Neural crest cell (in vitro differentiated cells): Measurements from ENCODE around the gene ARIH2. TPM values are rescaled to one million over a fixed set of nuclear protein-coding genes. Genes with fewer than 3 reads are reported as not detected.

Experiments used
- DNase-seq: peaks from one replicate; pipeline ENCODE4 v3.0.0; 2021; ENCODE audit warnings: low read depth, mixed read lengths, low spot score
- H3K27ac Mint-ChIP-seq: one replicate; pipeline ENCODE4 v1.8.0; 2021; ENCODE audit warnings: mild to moderate bottlenecking, mixed read lengths; ENCODE audit not compliant: unreplicated experiment
- H3K27me3 Mint-ChIP-seq: 2 replicates; pipeline ENCODE4 v1.8.0; 2021; ENCODE audit warnings: low read depth, mild to moderate bottlenecking, mixed read lengths
- H3K36me3 Mint-ChIP-seq: 2 replicates; pipeline ENCODE4 v1.8.0; 2021; ENCODE audit warnings: low read depth, mild to moderate bottlenecking, mixed read lengths
- H3K4me1 Mint-ChIP-seq: 2 replicates; pipeline ENCODE4 v1.8.0; 2021; ENCODE audit warnings: mixed read lengths
- H3K4me3 Mint-ChIP-seq: one replicate; pipeline ENCODE4 v1.8.0; 2021; ENCODE audit warnings: mild to moderate bottlenecking, mixed read lengths
- H3K9me3 Mint-ChIP-seq: 2 replicates; pipeline ENCODE4 v1.8.0; 2021; ENCODE audit warnings: mixed read lengths
- CTCF ChIP-seq: fragments of 200-600 bp; sonication (generic); conservative IDR thresholded peaks from 2 replicates; pipeline ENCODE4 v1.5.0; 2021; ENCODE audit warnings: antibody characterized with exemption, mild to moderate bottlenecking
- total RNA-seq: library from RNA; stranded (reverse); gene quantifications from 2 replicates; pipeline ENCODE4 v1.2.1, GENCODE V29; 2021

The ARIH2 gene
- total RNA-seq, 1 donor from 2014 or later = 91.7 TPM

- no peak for DNase-seq
- Mint-ChIP-seq H3K27ac (no peak overlapping the region), H3K27me3 (peaks cover 7% of the 10 kb centered on the region), H3K4me1 (peaks cover 34% of the 10 kb centered on the region), H3K4me3 (peak overlapping the region; percentile 96), H3K36me3 (peaks cover 32% of the 10 kb centered on the region), H3K9me3 (no peaks in the 10 kb centered on the region)
- TF ChIP-seq CTCF = no peak
Measured at GRCh38 chr3:49027634-49028033, 109.0 kb downstream of the ARIH2 start.

GRCh38 chr3:49028298-49028672 is 109.6 kb downstream of the ARIH2 start:
- H3K27ac Mint-ChIP-seq = peak overlapping the region; percentile 97
- H3K4me3 Mint-ChIP-seq = peak overlapping the region; percentile 96
- H3K9me3 Mint-ChIP-seq = no peaks in the 10 kb centered on the region
- H3K36me3 Mint-ChIP-seq = peaks cover 32% of the 10 kb centered on the region
- peaks cover 27% of the 10 kb centered on the region for H3K4me1 Mint-ChIP-seq
- no peak for DNase-seq
- TF ChIP-seq CTCF = no peak
- peaks cover 7% of the 10 kb centered on the region for H3K27me3 Mint-ChIP-seq

GRCh38 chr3:49028673-49029562 is 110.3 kb downstream of the ARIH2 start, which contains the start of gene IMPDH2:
Gene IMPDH2, minus strand, starts transcription at chr3:49029398. Its CDS starts 48 bp downstream, at chr3:49029350.
- Mint-ChIP-seq H3K4me1 (peaks cover 26% of the 10 kb centered on the region), H3K9me3 (no peaks in the 10 kb centered on the region), H3K27ac (peak within 1 kb of the TSS; percentile 97), H3K36me3 (peaks cover 32% of the 10 kb centered on the region), H3K27me3 (peaks cover 7% of the 10 kb centered on the region), H3K4me3 (peak within 1 kb of the TSS; percentile 96)
- TF ChIP-seq CTCF = no peak
- peak; percentile 83 for DNase-seq

- Mint-ChIP-seq H3K4me1 (peaks cover 26% of the 10 kb centered on the region), H3K9me3 (no peaks in the 10 kb centered on the region), H3K27me3 (peaks cover 7% of the 10 kb centered on the region), H3K27ac (peak overlapping the region; percentile 97), H3K36me3 (peaks cover 30% of the 10 kb centered on the region), H3K4me3 (peak overlapping the region; percentile 96)
- no peak for TF ChIP-seq CTCF
- DNase-seq = no peak
Measured at GRCh38 chr3:49029563-49029884, 110.9 kb downstream of the ARIH2 start.

DNA sequence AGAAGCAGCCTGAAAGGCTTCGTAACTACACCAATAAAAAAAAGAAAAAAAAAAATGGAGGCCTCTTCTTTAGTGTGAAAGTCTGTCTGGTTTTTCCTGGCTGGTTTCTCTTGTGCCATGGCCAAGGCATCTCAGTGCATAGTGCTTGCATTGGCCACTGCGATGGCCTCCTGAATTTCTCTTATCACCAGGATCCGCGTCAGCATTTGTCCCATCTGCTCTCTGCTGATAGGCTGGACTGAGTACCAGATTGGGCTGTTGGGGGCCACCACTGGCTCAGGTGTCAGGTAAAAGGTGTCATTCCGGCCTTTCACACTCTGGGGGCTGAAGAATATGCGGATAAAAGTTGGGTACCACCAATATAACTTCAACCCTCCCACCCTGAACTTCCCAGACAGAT is 111.7 kb downstream of the ARIH2 start:
- H3K4me1 Mint-ChIP-seq = peaks cover 26% of the 10 kb centered on the region
- no peak overlapping the region for H3K27ac Mint-ChIP-seq
- no peak for DNase-seq
- H3K4me3 Mint-ChIP-seq = no peak overlapping the region
- peaks cover 7% of the 10 kb centered on the region for H3K27me3 Mint-ChIP-seq
- H3K36me3 Mint-ChIP-seq = peaks cover 27% of the 10 kb centered on the region
- H3K9me3 Mint-ChIP-seq = no peaks in the 10 kb centered on the region
- TF ChIP-seq CTCF = no peak
